ENCODE measurements around the gene ISY1.
"Not testable (repeated sequence)": the region's sequence is repeated elsewhere in the genome, so short reads cannot be mapped to it uniquely, and the experiment has no call there.

Gene ISY1

DNA sequence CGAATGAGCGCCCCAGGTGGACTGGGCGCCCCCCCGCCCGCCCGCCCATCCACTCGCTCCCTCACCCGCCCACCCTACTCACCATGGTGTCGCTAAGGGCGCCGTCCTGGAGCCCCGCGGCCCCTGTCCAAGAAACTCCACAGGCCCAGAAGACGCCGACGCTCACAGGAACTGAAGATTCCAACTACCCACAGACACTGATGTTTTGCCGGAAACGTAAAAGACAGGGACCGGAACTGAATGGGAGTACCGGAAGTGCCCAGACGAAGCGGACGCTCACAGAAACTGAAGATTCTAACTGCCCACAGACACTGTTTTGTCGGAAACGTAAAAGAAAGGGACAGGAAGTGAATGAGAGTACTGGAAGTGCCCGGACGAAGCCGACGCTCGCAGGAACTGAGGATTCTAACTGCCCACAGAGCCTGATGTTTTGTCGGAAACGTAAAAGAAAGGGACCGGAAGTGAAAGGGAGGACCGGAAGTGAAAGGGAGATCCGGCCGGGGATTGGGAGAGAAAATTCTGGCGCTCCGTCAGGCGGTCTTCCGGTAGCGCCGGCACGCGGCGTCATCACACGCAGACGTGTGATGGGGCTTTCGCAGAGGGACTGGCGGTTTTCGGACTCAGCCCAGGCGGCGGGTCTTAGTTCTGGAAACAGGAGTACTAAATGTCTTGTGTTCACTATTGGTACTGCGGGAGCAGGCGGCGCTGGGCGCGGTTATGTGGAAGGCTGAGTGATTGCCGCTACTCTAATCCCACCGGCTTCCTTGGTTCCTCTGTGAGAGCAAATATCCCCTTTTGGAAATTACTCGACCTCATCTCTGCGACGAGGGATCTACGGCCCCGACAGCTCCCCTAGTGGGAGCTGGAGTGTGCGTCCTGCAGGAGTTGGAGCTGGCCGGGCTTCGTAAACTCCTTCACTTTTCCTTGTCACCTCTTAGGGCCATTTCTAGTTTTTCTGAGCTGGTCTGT lies at the start of gene ISY1:
Gene ISY1, minus strand, starts transcription at position 173 of the 969 bp plus-strand sequence. Its CDS starts 88 bp downstream, at position 85.
- DNase-seq = peak; percentile 88

DNA sequence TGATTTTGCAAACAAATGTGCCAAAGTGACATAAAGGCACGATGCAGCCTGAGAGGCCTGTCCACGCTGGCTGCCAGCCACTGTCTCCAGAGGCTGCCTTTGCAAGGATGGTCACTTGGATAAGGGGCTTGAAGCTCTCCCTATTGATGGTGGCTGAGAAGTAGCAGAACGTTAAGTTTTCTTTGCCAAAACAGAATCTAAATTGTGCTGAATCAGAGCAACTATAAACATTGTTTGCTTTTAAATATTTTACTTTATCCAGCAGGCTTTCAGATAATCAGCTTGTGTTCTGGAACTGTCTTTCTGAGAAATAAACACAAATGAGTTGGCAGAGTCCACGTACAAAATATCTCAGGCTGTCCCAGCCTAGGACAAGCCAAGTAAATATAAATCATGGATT lies 46.6 kb upstream of the ISY1 start:
- DNase-seq = no peak

DNA sequence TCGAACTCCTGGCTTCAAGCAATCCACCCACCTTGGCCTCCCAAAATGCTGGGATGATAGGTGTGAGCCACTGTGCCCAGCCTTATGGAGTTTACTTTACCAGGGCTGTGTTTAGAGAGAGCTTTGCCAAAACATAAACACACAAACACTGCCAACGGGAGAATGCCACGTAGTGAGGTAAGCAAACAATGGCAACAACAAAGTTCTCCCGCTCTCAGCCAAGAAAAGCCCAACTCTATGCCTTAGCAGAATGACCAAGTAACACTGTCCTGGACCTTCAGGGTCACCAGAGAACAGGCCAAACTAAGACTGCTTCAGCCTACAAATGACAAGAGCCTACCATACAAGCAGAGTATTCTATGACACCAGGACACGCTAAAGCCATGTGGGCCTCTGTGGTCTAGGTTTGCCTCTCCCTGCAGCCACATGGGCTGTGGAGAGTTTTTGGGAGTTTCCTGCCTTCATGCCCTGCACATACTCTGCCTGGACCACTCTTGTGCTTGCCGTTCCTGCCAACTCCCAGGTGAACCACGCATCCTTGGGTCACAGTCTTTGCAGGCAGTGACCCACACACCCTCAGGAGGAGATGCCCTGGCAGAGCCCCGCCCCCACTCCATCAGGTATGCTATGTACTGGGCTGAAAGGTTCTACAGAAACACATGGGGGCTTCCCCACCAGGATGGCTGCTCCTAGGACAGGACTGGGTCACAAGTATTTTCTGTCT lies 44.4 kb upstream of the ISY1 start:
- DNase-seq = no peak

DNA sequence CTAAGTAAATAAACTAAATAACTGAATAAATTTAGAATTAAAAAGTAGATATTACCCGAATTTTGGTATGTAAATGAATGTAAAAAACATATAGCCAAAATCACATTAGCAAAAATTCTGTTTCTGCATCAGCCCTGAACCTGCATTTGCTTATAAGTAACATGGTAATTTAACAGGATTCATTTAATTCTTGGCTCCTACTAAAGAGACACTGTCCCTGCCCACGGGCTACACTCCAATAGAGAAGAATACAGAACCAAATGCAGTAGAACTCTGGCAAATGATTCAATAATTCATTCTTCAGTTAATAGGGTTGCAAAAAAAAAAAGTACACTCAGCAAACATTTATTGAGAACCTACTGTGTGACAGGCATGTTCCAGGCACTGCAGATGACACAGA lies 43.6 kb upstream of the ISY1 start:
- no peak for DNase-seq

DNA sequence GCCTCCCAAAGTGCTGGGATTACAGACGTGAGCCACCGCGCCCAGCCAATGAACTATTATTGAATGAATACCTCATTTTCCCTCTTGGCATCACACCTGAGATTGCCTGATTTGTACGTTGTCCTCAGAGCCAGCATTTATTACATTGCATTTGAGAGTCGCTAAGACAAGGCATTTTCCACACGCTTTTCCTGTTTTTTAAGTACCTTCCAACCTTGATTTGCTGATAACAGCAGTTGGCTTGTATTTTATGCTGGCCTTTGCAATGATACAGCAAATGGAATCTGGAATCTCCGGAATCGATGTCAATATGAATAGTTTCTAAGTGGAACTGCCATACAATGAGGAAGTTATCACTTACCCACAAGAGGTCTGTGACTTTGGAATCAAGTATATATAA lies 38.5 kb upstream of the ISY1 start:
- DNase-seq = no peak

DNA sequence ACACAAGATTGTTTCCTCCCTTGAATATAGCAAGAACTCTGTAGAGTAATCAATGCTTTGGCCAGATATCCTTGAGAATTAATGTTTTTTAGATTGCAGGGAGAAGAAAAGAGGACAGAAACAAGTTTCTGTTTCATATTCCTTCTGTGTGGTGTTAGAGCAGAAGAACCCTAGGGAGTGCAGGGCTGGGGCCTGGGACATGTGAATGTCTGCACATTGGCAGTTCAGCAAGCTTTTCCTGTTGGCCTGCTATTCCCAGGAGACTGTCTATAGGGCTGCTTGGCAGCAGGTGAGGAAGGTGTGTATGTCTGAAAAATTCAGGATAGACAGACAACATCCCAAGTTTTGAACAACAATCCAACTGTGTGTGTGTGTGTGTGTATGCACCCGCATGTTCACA lies 36.5 kb upstream of the ISY1 start:
- no peak for DNase-seq

DNA sequence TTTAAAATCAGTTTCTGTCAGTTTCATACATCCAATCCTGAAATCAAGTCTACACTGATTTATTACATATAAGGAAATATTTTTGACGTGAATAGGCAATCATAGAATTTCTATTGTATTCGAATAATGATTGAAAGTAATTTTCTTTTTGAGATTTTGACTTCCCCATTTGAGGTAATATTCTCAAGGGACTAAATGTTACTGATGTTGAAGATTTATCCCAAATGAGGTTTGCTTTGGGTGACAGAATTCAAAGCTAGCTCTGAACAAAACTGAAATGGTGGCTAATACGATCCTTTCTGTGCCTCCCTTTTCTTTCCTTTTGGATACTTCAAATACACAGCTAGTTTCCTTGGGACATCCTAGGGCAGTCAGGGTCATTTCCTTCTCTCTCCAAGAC lies 35.7 kb upstream of the ISY1 start:
- no peak for DNase-seq

DNA sequence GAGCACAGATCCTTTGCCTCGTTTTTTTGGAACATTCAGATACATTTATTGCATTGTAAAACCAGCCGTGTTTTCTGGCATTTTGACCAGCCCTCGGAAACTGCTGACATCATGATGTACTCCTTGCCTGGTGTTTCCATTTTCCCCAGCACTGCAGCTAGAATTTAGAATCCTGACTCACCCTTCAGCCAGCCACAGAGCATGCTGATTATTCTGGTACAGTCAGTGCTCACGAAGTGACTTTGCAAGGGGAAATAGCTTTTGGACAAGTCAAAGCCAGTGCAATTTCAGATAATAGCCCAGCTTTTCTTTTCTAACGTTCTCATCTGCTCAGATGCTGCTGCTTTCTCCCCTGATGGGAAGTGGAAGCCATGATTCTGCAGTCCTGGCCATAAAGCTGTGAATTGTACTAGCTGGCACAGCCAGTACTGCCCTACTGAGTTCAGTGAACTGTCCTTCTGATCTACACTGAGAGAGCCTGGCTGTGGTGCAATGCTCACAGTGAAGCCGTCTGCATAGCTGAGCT lies 34.9 kb upstream of the ISY1 start:
- DNase-seq = peak; percentile 18

DNA sequence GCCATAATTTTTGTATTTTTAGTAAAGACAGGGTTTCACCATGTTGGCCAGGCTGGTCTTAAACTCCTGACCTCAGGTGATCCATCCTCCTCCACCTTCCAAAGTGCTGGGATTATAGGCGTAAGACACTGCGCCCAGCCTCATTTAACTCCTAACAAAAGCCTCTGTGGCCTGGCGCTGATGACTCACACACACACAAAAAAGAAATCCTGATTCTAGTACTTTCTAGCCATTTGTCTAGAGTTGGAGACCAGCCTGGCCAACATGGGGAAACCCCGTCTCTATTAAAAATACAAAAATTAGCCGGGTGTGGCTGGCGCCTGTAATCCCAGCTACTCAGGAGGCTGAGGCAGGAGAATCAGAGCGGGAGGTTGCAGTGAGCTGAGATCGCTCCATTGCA lies 28.9 kb upstream of the ISY1 start:
- DNase-seq = not testable (repeated sequence)

DNA sequence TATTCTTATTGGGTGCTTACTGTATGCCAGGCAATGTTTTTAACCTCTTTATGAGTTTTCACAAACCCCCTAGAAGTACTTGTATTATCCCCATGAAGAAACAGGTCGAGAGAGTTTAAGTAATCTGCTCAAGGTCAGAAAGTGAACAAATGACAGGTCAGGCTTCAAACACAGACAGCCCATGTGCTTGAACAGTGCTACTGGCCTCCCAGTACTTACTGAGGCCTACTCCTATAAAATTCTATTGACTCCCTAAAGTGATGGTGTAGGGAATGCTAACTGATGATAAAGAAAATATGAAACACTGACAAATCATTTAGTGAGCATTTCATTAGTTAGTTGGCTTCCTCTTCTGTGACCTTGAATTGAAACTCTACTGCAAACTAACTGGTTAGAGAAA lies 27.0 kb upstream of the ISY1 start:
- no peak for DNase-seq

DNA sequence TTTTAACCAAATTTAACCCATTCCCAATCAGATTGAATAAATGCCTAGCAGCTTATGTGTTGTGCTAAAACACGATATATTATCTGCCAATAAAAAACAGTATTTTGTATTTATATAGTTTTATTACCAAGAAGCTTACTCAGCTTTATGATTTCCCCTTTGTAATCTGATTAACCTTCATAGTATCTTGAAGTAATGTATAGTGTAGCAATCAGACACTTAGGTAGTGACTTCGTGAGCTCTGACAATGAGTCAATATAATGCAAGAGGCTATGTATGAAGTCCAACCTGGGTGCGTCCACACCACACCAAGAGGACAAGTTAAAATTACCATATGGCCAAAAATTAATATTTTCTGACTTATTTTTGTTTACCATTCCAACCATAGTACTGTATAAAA lies 24.9 kb upstream of the ISY1 start:
- DNase-seq = no peak

DNA sequence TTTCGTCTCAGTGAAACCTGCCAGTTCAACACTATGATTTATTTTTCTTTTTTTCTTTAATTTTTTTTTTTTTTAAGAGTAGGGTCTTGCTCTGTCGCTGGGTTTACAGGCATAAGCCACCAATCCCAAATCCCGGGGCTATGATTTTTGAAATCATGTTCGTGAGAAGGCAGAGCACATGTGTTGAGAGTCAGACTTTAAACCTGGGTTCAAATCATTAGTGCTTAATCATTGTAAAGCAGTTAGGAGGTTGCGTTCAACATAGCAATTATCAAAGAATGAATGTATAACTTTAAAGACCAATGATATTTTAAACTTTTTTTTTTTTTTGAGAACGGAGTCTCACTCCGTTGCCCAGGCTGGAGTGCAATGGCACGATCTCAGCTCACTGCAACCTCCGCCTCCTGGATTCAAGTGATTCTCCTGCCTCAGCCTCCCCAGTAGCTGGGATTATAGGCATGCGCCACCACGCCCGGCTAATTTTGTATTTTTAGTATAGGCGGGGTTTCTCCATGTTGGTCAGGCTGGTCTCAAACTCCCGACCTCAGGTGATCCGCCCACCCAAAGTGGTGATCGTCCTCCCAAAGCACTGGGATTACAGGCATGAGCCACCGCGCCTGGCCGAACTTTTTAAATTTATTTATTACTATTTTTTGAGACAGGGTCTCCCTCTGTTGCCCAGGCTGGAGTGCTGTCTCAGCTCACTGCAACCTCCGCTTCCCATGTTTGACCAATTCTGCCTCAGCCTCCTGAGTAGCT lies 24.1 kb upstream of the ISY1 start:
- DNase-seq = not testable (repeated sequence)

DNA sequence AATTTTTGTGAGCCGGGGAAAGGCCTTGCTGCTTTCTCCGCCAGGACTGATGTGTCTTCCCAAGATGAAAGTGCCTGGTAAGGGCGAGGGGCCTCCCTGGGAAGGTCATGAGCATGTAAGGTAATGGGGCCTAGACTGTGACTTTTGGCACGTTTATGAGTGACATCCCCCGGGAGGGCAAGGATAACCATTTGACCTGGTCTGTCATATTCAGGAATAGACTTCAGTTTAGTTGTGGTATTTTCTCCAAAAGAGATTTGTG lies 23.5 kb upstream of the ISY1 start:
- DNase-seq = no peak

DNA sequence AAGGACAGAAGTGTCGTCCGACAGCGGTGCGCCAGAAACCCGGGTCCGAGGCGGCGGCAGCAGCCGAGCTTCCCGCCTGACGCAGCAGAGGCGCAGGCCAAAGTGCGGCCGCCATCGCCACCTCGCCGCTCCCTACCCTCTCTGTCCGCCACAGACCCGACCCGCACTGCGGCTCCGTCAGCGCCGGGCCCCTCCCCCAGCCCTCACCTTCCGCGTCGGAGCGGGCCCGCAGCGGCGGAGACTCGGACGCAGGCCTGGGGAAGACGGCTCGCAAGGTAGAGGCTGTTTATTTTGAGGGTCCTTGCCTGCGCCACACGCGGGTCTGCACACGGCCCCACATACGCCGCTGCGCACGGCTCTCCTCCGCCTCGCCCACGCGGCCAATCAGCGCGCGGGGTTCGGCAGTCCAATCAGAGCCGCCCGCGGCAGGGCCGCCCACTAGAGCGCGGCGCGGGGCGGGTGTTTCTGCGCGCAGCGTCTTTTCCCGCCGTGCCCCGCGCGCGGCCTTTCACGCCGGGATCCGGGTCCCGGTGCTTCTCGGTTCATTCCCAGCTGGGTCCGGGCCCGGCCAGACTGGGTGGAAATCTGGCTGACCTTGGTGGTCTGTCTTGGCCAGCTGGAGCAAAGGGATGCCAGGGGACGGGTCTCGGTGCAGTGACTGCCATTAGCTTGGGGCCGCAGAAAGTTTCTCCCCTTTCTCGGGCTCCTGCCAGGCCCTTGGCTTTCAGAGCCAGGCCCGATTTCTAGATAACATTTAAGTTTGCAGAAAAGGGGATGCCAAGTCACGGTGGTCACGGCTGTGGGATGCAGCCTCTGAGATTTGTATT lies 22.9 kb upstream of the ISY1 start, which contains the start of gene CNBP:
Gene CNBP, minus strand, starts transcription at position 328 of the 827 bp plus-strand sequence. CDS start 12,139 bp downstream, outside the sequence.
- DNase-seq = peak; percentile 78

DNA sequence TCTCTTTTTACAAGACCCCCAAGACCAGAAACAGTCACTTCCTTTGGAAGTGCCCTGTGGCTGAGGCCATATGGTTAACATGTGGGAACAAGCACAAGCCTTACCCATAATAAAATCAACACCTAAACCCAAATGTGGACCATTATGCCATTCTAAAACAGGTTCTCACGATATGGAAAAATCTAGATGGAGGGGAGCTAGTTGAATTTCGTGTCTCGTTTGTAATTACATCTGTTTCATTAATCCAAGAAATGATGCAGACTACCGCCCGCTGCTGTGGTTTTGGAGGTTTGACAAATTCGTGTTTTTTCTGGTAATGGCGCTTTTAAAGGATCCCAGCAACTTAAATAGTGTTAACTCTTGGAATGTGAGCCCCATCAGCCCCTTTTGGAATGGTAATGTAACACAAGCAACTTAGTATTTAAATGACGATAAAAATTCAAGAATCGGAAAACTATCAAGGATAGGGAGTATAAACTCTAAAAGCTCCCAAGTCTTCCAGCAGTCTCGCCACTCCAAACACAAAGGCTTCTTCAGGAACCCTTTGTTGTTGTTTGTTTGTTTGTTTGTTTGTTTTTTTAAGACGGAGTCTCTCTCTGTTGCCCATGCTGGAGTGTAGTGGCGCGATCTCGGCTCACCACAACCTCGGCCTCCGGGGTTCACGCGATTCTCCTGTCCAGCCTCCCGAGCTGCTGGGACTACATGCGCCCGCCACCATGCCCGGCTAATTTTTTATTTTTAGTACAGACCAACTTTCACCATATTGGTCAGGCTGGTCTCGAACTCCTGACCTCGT lies 21.7 kb upstream of the ISY1 start:
- peak; percentile 5 for DNase-seq

DNA sequence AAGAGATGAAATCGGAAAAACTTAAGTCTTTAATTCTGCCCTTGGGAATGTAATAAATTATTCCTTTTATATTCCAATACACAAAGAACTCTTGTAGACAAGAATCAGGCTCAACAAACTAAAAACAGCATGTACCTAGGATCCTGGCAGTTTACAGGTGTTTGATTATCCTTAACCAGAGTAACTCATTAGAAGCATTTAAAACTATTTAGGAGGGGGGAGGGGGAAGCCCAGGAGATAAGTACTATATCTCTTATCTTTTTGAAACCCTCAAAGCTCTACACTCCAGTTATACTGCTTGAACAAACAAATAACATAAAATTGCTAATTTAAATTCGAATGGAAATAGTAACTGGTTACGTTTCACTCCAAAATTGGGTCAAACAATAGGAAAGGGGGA lies 21.0 kb upstream of the ISY1 start:
- DNase-seq = no peak

DNA sequence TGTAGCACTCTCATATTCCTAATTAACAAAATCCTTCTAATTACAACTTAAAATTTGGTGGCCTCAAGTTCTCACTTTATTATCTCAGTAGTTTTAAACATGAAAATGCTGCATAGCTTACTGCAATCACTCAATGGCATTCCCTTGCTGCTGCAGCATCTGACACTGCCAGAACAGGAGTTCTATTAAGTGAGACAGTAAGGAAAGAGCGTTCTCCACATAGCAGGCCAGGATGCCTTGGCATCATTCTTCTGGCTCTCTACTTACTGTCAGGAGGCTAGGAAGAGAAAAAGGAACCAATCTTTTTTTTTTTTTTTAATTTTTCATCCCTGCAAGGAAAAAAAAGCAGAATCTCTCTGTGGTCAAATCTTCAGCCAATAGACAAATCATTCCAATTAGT lies 19.6 kb upstream of the ISY1 start:
- no peak for DNase-seq

DNA sequence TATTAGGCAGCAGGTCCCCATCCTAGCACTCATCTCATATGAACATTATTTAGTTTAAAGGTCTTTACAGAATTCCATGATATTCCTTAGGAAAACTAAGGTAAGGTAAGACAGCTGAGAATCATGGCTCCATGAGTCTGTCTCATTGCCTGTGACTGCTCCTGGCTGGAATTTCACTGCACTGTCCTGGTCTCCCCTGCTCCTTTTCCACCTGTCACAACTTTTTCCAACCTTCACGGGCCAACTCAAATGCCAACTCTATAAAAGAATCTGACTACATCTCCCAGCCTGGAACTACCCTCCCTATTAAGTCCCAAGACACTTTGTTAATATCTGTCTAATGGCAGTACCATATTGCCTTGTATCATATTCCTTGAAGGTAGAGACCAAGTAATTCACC lies 15.2 kb upstream of the ISY1 start:
- DNase-seq = no peak

DNA sequence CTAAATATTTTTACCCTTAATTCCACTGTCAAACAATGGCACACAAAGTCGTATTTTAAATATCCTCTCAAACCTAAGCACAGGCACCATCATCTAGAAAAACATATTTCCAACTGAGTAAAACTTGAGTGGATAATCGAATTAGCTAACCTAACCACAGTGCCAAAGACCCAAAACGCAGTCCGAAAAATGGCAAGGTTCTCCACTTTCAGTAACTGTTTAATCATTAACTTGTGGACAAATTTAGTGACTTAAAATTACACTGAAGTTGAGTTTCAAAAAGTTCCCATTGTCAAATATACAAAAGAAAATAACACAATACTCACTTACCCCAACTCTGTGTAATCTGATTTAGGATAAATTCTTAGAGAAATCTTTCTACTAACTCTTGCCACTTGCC lies 12.9 kb upstream of the ISY1 start:
- DNase-seq = no peak

DNA sequence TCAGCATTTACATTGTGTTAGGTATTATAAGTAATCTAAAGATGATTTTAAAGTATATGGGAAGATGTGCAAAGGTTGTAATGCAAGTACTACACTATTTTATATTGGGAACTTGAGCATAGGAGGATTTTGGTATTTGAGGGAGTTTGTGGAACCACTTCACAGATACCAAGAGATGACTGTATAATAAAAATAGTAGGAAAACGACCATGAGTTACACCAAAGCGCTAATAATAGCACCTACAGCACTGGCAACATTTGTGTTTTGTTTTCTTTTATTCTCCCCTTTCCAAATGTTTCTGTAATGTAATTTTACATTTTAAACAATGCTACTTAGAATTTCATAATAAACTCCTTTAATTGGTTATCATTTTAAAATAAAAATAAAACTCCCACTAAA lies 12.3 kb upstream of the ISY1 start:
- DNase-seq = no peak

DNA sequence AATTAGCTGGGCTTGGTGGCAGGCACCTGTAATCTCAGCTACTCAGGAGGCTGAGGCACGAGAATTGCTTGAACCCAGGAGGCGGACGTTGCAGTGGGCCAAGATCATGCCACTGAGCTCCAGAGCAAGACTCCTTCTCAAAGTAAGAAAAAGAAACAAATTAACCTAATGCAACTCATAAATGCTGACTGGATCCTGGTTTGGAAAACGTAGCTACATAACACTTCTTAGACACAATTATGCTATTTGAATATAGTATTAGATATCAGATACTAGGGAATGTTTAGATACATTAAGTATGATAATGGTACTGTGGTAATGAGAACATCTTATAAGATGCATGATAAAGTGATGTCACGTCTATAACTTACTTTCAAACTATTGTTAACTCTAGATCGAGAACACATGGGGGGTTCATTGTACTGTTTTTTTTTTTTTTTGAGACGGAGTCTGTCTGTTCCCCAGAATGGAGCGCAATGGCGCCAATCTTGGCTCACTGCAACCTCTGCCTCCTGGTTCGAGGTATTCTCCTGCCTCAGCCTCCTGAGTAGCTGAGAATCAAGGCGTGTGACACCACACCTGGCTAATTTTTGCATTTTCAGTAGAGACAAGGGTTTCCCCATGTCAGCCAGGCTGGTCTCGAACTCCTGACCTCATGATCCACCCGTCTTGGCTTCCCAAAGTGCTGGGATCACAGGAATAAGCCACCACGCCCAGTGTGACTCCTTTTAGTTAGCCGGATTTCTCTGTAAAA lies 5.9 kb upstream of the ISY1 start:
- no peak for DNase-seq
